Subcutaneous adipose tissue (tissue), 4 donors: ENCODE data around the gene SOX15. TPM values are rescaled to one million over a fixed set of nuclear protein-coding genes. Genes with fewer than 3 reads are reported as not detected.

Experiments
- total RNA-seq, 4 donors: library from RNA; depleted of rRNA; stranded (reverse); fragments of >200 nt; gene quantifications; one replicate each; pipeline ENCODE4 v1.1.0, GENCODE V29; 2016
- TF ChIP-seq, protein P1 (sequence below): fragments of 450-650 bp; IDR thresholded peaks from one replicate; pipeline ENCODE4 v1.5.1; 2016; ENCODE audit warnings: low read depth, mild to moderate bottlenecking, control low read depth, antibody characterized with exemption, moderate library complexity

Gene SOX15
- total RNA-seq, 4 donors from 2014 or later = 1.0 TPM; not detected in 3

DNA sequence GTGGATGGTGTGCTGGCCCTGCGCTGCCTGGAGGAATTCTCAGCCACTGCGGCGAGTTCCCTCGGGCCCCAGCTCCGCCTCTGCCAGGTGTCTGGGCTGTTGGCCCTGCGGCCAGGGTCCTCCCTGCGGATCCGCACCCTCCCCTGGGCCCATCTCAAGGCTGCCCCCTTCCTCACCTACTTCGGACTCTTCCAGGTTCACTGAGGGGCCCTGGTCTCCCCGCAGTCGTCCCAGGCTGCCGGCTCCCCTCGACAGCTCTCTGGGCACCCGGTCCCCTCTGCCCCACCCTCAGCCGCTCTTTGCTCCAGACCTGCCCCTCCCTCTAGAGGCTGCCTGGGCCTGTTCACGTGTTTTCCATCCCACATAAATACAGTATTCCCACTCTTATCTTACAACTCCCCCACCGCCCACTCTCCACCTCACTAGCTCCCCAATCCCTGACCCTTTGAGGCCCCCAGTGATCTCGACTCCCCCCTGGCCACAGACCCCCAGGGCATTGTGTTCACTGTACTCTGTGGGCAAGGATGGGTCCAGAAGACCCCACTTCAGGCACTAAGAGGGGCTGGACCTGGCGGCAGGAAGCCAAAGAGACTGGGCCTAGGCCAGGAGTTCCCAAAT lies 32.6 kb downstream of the SOX15 start:
- TF ChIP-seq, protein P1, sequence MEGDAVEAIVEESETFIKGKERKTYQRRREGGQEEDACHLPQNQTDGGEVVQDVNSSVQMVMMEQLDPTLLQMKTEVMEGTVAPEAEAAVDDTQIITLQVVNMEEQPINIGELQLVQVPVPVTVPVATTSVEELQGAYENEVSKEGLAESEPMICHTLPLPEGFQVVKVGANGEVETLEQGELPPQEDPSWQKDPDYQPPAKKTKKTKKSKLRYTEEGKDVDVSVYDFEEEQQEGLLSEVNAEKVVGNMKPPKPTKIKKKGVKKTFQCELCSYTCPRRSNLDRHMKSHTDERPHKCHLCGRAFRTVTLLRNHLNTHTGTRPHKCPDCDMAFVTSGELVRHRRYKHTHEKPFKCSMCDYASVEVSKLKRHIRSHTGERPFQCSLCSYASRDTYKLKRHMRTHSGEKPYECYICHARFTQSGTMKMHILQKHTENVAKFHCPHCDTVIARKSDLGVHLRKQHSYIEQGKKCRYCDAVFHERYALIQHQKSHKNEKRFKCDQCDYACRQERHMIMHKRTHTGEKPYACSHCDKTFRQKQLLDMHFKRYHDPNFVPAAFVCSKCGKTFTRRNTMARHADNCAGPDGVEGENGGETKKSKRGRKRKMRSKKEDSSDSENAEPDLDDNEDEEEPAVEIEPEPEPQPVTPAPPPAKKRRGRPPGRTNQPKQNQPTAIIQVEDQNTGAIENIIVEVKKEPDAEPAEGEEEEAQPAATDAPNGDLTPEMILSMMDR = no peak

DNA sequence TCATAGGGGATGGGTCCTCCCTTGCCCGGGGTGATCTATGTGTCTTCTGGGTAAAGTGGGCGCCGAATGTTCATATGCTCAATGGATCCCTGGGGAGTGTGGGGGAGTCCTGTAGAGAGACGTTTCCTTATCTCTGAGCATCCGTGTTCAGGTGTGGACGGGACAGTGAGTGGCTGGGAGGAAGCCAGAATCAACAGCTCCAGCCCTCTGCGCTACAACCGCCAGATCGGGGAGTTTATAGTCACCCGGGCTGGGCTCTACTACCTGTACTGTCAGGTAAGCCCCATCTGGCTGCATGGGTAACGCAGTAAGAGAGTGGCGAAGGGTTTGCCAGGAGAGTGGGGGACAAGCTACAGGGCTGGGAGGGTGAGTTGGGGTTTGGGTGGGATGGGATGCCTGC lies 33.3 kb downstream of the SOX15 start:
- TF ChIP-seq, protein P1 = no peak

DNA sequence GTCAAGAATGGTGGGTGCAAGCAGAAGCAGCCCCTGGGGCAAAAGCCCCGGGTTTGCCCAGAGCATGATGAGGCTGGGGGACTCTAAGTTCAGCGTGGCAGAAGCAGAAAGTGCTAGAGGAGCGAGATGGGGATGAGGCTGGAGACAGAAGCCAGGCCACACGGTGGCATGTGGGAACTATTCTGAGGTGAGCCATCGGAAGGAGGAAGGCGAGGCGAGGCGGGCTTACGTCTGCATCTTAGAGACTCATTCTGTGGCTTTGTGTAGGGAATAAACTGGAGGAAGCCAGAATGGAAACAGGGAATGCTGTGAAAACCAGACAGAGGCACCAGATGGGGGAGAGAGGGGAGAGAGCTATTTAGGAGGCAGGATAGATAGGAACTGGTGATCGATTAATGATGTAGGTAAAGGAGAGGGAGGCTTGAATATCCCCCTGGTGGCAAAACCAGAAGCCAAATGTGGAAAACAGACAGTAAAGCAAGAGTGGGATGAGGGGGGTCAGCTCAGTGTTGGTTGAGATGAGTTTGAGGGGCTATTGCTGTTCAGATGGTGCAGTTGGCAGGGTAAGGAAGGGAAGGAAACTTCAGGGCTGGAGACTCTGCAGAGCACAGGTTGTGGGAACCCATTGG lies 34.5 kb downstream of the SOX15 start:
- TF ChIP-seq, protein P1 = no peak

GRCh38 chr17:7553356-7553755 lies 36.5 kb downstream of the SOX15 start:
- TF ChIP-seq, protein P1 = no peak

- TF ChIP-seq, protein P1 = no peak
Measured at GRCh38 chr17:7552621-7553051, 37.3 kb downstream of the SOX15 start.

DNA sequence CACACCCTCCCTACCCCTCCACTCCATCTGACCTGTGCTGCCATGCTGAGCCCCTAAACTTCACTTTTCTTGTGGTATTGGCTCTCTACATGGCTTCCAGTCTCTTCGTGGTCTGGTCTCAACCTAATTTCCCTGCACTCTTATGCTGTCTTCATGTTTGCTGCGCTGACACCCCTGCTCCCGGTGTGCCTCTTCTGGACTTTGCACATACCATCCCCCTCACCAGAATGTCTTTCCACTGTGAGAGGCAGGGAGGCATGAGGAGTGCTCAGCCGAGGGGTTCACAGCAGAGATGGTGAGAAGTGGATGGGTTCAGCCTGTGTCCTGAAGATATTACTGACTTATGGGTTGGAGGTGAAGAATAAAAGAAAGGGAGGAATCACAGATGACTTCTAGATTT lies 38.5 kb downstream of the SOX15 start:
- TF ChIP-seq, protein P1 = no peak

DNA sequence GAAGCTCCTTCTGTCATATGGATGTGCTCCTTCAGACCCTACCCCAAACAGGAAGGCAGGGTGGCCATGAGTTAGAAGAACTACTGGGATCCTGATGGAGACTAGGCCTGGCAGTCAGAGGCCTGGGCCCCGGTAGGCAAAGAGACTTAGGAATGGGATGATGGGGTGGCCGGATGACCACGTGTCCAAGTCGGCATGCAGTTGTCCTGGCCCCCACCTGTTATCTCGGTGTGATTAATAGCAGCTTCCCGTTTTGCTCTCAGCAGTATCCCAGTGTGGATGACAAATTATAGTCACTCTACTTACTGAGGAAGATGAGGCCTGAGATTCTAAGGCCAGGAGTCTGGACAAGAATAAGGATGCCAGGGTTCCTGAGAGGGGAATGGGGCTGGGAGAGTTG lies 39.5 kb downstream of the SOX15 start:
- TF ChIP-seq, protein P1 = no peak
